CD14-positive monocyte (primary cell): ENCODE results near the gene ADM2. TPM values are rescaled to one million over a fixed set of nuclear protein-coding genes. Genes with fewer than 3 reads are reported as not detected.
A peak's percentile ranks its signal among the peaks of the same experiment; 100 is the strongest.

Experiments used
- DNase-seq, 3 donors: peaks; one replicate each; pipeline ENCODE4 v3.0.0-alpha.2; 2011 to 2022
- H2AFZ ChIP-seq: 2 replicates; pipeline ENCODE4 v1.6.0; 2012; ENCODE audit warnings: mild to moderate bottlenecking, low read depth, low read length, inconsistent platforms; ENCODE audit not compliant: insufficient read depth, poor library complexity, severe bottlenecking
- H3K27ac ChIP-seq, 2 donors: 1 replicate in 1 of 2; 2 replicates in 1 of 2; pipeline ENCODE4 v1.5.1; 2012 to 2013; ENCODE audit warnings: low read length in 2 of 2, control low read depth in 1 of 2, inconsistent platforms in 1 of 2, low read depth in 1 of 2, mild to moderate bottlenecking in 1 of 2
- H3K27me3 ChIP-seq, 2 donors: one replicate each; pipeline versions ENCODE4 v1.6.0 to v1.6.1; 2011 to 2013; ENCODE audit warnings: low read length in 2 of 2; ENCODE audit not compliant: control insufficient read depth in 2 of 2, insufficient read depth in 2 of 2
- H3K36me3 ChIP-seq, 2 donors: replicated peaks in 1 of 2; 1 replicate in 1 of 2; 2 replicates in 1 of 2; pipeline versions ENCODE4 v1.5.1 to v1.6.1; 2012 to 2013; ENCODE audit warnings: low read length in 2 of 2, control low read depth in 1 of 2, inconsistent platforms in 1 of 2, mild to moderate bottlenecking in 1 of 2; ENCODE audit not compliant: insufficient read depth in 2 of 2, control insufficient read depth in 1 of 2
- H3K4me1 ChIP-seq, 2 donors: 1 replicate in 1 of 2; 2 replicates in 1 of 2; pipeline versions ENCODE4 v1.5.1 to v1.6.1; 2012 to 2013; ENCODE audit warnings: low read length in 2 of 2, control low read depth in 1 of 2, inconsistent platforms in 1 of 2, mild to moderate bottlenecking in 1 of 2, moderate library complexity in 1 of 2; ENCODE audit not compliant: insufficient read depth in 2 of 2, control insufficient read depth in 1 of 2
- H3K4me2 ChIP-seq: replicated peaks from 2 replicates; pipeline ENCODE3; 2012; ENCODE audit warnings: low read length, moderate library complexity, mild to moderate bottlenecking; ENCODE audit not compliant: poor library complexity, severe bottlenecking; ENCODE audit errors: extremely low read depth
- H3K4me3 ChIP-seq, 3 experiments: fragments of 200-600 bp in 1 of 3; sonication (generic) in 1 of 3; replicated peaks in 1 of 3; 1 replicate in 2 of 3; 2 replicates in 1 of 3; pipeline ENCODE4 v1.5.1; 2011 to 2013; ENCODE audit warnings: low read length in 3 of 3, mild to moderate bottlenecking in 3 of 3, control low read depth in 2 of 3, low read depth in 2 of 3, inconsistent platforms in 1 of 3, moderate library complexity in 1 of 3
- H3K79me2 ChIP-seq: 2 replicates; pipeline ENCODE4 v1.6.0; 2012; ENCODE audit warnings: mild to moderate bottlenecking, control low read depth, inconsistent platforms, low read length, moderate library complexity; ENCODE audit not compliant: insufficient read depth
- H3K9ac ChIP-seq: 2 replicates; pipeline ENCODE4 v1.6.0; 2017; ENCODE audit warnings: low read length, mild to moderate bottlenecking; ENCODE audit not compliant: insufficient read depth, poor library complexity, severe bottlenecking
- H3K9me3 ChIP-seq, 2 donors: replicated peaks in 1 of 2; 1 replicate in 1 of 2; 2 replicates in 1 of 2; pipeline versions ENCODE4 v1.5.1 to v1.6.1; 2012 to 2013; ENCODE audit warnings: low read length in 2 of 2, control low read depth in 1 of 2; ENCODE audit not compliant: control insufficient read depth in 1 of 2, insufficient read depth in 1 of 2
- H4K20me1 ChIP-seq: 2 replicates; pipeline ENCODE4 v1.6.0; 2012; ENCODE audit warnings: mild to moderate bottlenecking, low read length, control low read depth, moderate library complexity; ENCODE audit not compliant: insufficient read depth
- H3K27ac Mint-ChIP-seq, 7 donors: one replicate each; pipeline ENCODE4 v1.8.0; 2020; ENCODE audit warnings: mild to moderate bottlenecking in 7 of 7, mixed read lengths in 7 of 7, moderate library complexity in 6 of 7, inconsistent platforms in 2 of 7
- H3K27me3 Mint-ChIP-seq, 3 donors: one replicate each; pipeline ENCODE4 v1.8.0; 2021 to 2022; ENCODE audit warnings: low read depth in 3 of 3, mild to moderate bottlenecking in 3 of 3, mixed read lengths in 3 of 3, moderate library complexity in 3 of 3, inconsistent platforms in 1 of 3
- H3K36me3 Mint-ChIP-seq, 2 donors: one replicate each; pipeline ENCODE4 v1.8.0; 2020; ENCODE audit warnings: mixed read lengths in 2 of 2, inconsistent platforms in 1 of 2, mild to moderate bottlenecking in 1 of 2
- H3K4me1 Mint-ChIP-seq: one replicate; pipeline ENCODE4 v1.8.0; 2020; ENCODE audit warnings: mild to moderate bottlenecking, mixed read lengths
- H3K4me3 Mint-ChIP-seq, 2 donors: one replicate each; pipeline ENCODE4 v1.8.0; 2020; ENCODE audit warnings: mild to moderate bottlenecking in 2 of 2, mixed read lengths in 2 of 2, moderate library complexity in 1 of 2
- H3K9me3 Mint-ChIP-seq, 7 donors: one replicate each; pipeline ENCODE4 v1.8.0; 2020 to 2022; ENCODE audit warnings: mixed read lengths in 7 of 7, mild to moderate bottlenecking in 6 of 7, moderate library complexity in 6 of 7, inconsistent platforms in 2 of 7
- CTCF ChIP-seq: fragments of 200-600 bp; IDR thresholded peaks from one replicate; pipeline ENCODE4 v1.8.0; 2022; ENCODE audit warnings: antibody characterized with exemption, mild to moderate bottlenecking
- WGBS: methylation state at CpG from one replicate; pipeline ENCODE4 v1.1.5; 2013; ENCODE audit warnings: missing lambda C conversion rate; ENCODE audit not compliant: insufficient coverage; 5-methylcytosine and 5-hydroxymethylcytosine counted together
- intact Hi-C, 2 donors: fragments of 100-400 bp; cut with micrococcal nuclease; formaldehyde crosslinking; loops; one replicate each; pipeline versions ENCODE4 v1.15.0 to v1.15.1; 2023
- polyA plus RNA-seq, 3 donors: library from polyadenylated mRNA; depleted of rRNA in 1 of 3; unstranded in 2 of 3; stranded (reverse) in 1 of 3; fragments of 300-500 nt in 2 of 3; fragments of >200 nt in 1 of 3; fragmentation: Illumina TruSeq in 2 of 3; gene quantifications; 1 replicate in 2 of 3; 2 replicates in 1 of 3; pipeline ENCODE4 v1.2.3, GENCODE V29; 2012 to 2021

ADM2 gene
- polyA plus RNA-seq, 3 donors: 0.05 TPM; not detected in 2

DNA sequence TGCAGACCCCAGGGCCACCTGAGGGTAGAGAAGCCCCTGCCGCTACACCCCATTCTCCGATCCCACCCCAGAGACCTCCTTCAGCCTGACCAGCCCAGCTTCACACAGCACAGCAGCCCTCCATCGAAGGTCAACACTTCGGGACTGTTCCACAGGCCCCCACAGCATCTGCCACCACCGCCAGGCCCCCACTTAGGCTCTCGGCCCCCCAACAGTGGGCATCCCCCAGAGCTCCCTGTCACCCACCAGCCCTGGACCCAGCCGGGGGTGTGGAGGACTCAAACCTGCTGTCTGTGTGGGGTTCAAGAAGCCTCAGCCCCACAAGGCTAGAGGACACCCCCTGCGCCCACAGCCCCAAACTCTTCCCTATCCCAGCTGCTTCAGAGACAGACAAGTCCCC is 12.7 kb upstream of the ADM2 start:
- Histone ChIP-seq H3K4me3 (no peak overlapping the region), H3K4me1 (peaks cover 35 to 42% of the 10 kb centered on the region in 2 donors), H4K20me1 (peaks cover 72% of the 10 kb centered on the region), H2AFZ (no peak overlapping the region), H3K36me3 (peaks cover 41 to 48% of the 10 kb centered on the region in 2 donors), H3K27ac (no peak overlapping the region), H3K9me3 (no peaks in the 10 kb centered on the region), H3K9ac (no peak overlapping the region), H3K27me3 (no peaks in the 10 kb centered on the region), H3K4me2 (no peak overlapping the region), H3K79me2 (peaks cover 49% of the 10 kb centered on the region)
- Mint-ChIP-seq H3K4me1 (peaks cover 44% of the 10 kb centered on the region), H3K4me3 (no peak overlapping the region), H3K36me3 (peaks cover 37 to 57% of the 10 kb centered on the region in 2 donors), H3K9me3 (no peaks in the 10 kb centered on the region), H3K27me3 (peaks cover 0 to 2% (median 0%) of the 10 kb centered on the region in 3 donors), H3K27ac (peak overlapping the region in 1 of 7 donors; percentile 72)
- TF ChIP-seq CTCF: no peak
- WGBS: 90% methylated on average over 4 of the region's 8 CpGs
- no peak for DNase-seq
- intact Hi-C loops: no loop called here

GRCh38 chr22:50469377-50470305 is 11.7 kb upstream of the ADM2 start:
- Mint-ChIP-seq H3K9me3 (no peaks in the 10 kb centered on the region), H3K27ac (peak overlapping the region in 4 of 7 donors; percentile 15 to 66 (median 41)), H3K4me3 (peak overlapping the region in 1 of 2 donors; percentile 42), H3K27me3 (peaks cover 0 to 2% (median 0%) of the 10 kb centered on the region in 3 donors), H3K36me3 (peaks cover 27 to 47% of the 10 kb centered on the region in 2 donors), H3K4me1 (peaks cover 50% of the 10 kb centered on the region)
- Histone ChIP-seq H3K4me3 (no peak overlapping the region), H3K4me1 (peaks cover 41 to 49% of the 10 kb centered on the region in 2 donors), H3K4me2 (no peak overlapping the region), H3K9me3 (no peaks in the 10 kb centered on the region), H4K20me1 (peaks cover 75% of the 10 kb centered on the region), H3K27ac (no peak overlapping the region), H2AFZ (no peak overlapping the region), H3K79me2 (peaks cover 57% of the 10 kb centered on the region), H3K27me3 (no peaks in the 10 kb centered on the region), H3K36me3 (peaks cover 31 to 38% of the 10 kb centered on the region in 2 donors), H3K9ac (peak overlapping the region; percentile 11)
- 2% methylated on average over 13 of the region's 25 CpGs for WGBS
- peak in 2 of 3 donors; percentile 28 to 41 for DNase-seq
- intact Hi-C loops: loop anchor here in 1 of 2 donors (5.0 kb wide), 1 partner anchor 153 kb away; no protein-coding TSS in a partner anchor
- TF ChIP-seq CTCF: no peak
